Measurements from ENCODE around the gene PRMT1. TPM values are rescaled to one million over a fixed set of nuclear protein-coding genes. Genes with fewer than 3 reads are reported as not detected.

The PRMT1 gene
- total RNA-seq, 4 donors from 2014 or later: 117 to 156 (median 139) TPM

DNA sequence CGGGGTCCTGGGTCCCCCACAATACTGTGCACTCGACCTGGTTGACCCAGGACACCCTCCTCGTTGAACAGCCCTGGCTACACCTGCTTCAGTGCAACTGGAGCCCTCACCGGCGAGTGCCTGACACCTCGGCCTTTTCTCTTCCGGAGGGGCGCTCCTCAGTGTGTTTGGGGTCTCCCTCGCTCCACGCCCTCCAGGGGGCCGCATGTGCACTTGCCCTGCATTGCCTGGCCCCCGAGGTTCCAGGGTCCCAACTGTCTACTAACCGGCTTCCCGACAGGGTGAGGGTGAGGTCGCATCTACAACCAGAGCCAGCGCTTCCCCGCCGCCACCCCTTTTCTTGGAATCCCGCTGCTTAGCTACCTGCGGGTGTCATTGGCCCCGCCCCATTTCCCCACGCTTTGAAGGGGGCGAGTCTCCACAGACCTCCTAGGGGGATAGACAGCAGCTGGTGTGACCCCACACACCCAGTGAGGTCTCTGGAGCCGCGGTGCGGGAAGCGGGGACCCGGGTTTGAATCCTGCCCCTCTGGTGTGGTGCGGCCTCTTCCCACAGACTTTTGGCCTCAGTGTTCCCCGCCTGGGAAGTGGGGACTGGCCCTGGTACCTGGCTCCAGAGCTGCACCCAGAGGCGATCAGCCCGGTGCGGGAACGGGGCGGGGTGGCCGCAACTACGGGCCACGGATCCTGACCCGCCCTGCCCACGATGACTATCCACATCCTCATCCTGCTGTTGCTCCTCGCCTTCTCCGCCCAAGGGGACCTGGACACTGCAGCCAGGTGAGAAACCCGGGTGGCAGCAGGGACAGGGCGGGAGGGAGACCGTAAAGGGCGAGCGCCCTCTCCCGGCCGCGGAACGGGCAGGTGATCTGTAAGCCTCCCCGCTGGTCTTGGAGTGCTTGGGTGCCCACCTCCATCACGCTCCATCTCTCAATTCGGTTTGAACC lies 12.3 kb downstream of the PRMT1 start, which contains the start of gene ADM5:
TSS of gene ADM5 (plus strand) at position 462 of the 946 bp plus-strand sequence. CDS start at position 706, 244 bp downstream.
- peak within 1 kb of the TSS in 2 of 3 donors; percentile 16 to 17 for H3K27ac ChIP-seq
- peaks cover 4 to 17% of the 10 kb centered on the region in 2 donors for H3K4me1 ChIP-seq
- peaks cover 18 to 33% of the 10 kb centered on the region in 2 donors for H3K36me3 ChIP-seq
- WGBS, 2 donors: 44 to 76% methylated on average over 8 to 38 of the region's 54 CpGs
- no peaks in the 10 kb centered on the region for H3K27me3 ChIP-seq
- DNase-seq: peak; percentile 56 to 57
- H3K4me3 ChIP-seq (replicated peaks in 1 of 3): peak within 1 kb of the TSS in 1 of 3 donors; percentile 23
- TF ChIP-seq, protein P1, sequence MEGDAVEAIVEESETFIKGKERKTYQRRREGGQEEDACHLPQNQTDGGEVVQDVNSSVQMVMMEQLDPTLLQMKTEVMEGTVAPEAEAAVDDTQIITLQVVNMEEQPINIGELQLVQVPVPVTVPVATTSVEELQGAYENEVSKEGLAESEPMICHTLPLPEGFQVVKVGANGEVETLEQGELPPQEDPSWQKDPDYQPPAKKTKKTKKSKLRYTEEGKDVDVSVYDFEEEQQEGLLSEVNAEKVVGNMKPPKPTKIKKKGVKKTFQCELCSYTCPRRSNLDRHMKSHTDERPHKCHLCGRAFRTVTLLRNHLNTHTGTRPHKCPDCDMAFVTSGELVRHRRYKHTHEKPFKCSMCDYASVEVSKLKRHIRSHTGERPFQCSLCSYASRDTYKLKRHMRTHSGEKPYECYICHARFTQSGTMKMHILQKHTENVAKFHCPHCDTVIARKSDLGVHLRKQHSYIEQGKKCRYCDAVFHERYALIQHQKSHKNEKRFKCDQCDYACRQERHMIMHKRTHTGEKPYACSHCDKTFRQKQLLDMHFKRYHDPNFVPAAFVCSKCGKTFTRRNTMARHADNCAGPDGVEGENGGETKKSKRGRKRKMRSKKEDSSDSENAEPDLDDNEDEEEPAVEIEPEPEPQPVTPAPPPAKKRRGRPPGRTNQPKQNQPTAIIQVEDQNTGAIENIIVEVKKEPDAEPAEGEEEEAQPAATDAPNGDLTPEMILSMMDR (IDR thresholded peaks at IDR 0.05): peak in 5 of 6 experiments; percentile 21 to 54 (median 29)
- TF ChIP-seq POLR2A (IDR thresholded peaks at IDR 0.05): no peak
- H3K9me3 ChIP-seq: no peaks in the 10 kb centered on the region
- intact Hi-C loops (cut with DNase I): no loop called here

DNA sequence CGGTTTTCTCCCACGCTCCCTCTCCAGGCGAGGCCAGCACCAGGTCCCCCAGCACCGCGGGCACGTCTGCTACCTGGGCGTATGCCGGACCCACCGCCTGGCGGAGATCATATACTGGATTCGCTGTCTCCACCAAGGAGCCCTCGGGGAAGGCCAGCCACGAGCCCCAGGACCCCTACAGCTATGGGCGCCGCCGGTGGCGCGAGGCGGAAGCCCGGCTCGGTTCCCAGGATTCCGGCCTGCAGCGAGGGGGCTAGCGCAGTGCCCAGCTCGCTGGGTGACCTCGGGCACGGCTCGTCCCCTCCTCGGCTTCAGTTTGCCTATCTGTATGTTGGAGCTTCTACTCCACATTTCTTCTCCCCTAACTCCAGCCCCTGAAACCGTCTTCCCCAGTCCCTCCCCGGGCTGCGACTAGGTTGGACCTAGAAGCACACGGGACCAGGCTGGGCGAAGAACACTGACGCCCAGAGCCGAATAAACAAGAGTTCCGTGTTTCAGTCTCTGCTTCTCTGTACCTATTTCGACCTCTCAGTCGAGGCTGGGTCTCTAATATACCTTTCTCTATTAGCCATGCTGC lies 13.1 kb downstream of the PRMT1 start:
- Histone ChIP-seq H3K27me3 (no peaks in the 10 kb centered on the region), H3K36me3 (peaks cover 11 to 25% of the 10 kb centered on the region in 2 donors), H3K27ac (peak overlapping the region in 2 of 3 donors; percentile 16 to 17), H3K4me3 (replicated peaks in 1 of 3) (peak overlapping the region in 1 of 3 donors; percentile 23), H3K9me3 (no peaks in the 10 kb centered on the region), H3K4me1 (peaks cover 4 to 17% of the 10 kb centered on the region in 2 donors)
- DNase-seq: no peak
- 10 to 13% methylated on average over 16 to 27 of the region's 39 CpGs for WGBS, 2 donors
- TF ChIP-seq POLR2A (IDR thresholded peaks at IDR 0.05): no peak
- TF ChIP-seq, protein P1 (IDR thresholded peaks at IDR 0.05): no peak
- intact Hi-C loops (cut with DNase I): no loop called here

DNA sequence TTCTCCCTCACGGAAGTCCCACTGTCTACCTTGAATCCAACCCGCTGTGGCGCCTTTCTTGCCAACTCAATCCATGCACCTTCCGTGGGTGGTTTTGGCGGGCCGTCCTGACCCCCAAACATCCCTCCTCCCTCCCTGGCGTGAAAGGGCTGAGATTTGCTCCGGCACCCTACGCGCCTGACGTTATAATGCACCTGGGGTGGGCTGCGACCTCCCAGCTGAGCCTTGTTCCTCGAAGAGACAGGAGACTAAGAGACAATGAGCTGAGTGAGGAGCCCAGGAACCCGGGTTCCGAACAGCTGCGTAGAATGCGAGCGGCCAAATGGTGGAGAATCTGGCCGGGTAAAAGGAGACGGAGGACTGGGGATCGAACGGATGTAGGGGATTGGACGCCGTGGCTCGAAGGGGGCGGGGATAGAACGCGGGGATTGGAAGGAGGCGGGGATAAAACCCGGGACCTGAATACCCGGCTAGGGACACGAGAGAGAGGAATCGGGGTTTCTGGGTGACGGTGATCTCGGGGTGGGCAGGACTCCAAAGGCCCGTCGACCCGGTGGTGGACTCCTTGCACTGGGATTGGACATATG lies 13.7 kb downstream of the PRMT1 start, which contains the start of gene CPT1C:
TSS of gene CPT1C (plus strand) at position 461 of the 587 bp plus-strand sequence. CDS start 1,137 bp downstream, outside the sequence.
- intact Hi-C loops (cut with DNase I): no loop called here
- WGBS, 2 donors: 4% methylated on average over 37 to 38 of the region's 38 CpGs
- Histone ChIP-seq H3K4me3 (replicated peaks in 1 of 3) (peak within 1 kb of the TSS in 1 of 3 donors; percentile 23), H3K36me3 (peaks cover 7 to 19% of the 10 kb centered on the region in 2 donors), H3K9me3 (no peaks in the 10 kb centered on the region), H3K4me1 (peaks cover 4 to 17% of the 10 kb centered on the region in 2 donors), H3K27ac (peak within 1 kb of the TSS in 2 of 3 donors; percentile 16 to 17), H3K27me3 (no peaks in the 10 kb centered on the region)
- DNase-seq: peak; percentile 50 to 56
- TF ChIP-seq POLR2A (IDR thresholded peaks at IDR 0.05): peak in 1 of 2 donors; percentile 40
- TF ChIP-seq, protein P1 (IDR thresholded peaks at IDR 0.05): no peak

DNA sequence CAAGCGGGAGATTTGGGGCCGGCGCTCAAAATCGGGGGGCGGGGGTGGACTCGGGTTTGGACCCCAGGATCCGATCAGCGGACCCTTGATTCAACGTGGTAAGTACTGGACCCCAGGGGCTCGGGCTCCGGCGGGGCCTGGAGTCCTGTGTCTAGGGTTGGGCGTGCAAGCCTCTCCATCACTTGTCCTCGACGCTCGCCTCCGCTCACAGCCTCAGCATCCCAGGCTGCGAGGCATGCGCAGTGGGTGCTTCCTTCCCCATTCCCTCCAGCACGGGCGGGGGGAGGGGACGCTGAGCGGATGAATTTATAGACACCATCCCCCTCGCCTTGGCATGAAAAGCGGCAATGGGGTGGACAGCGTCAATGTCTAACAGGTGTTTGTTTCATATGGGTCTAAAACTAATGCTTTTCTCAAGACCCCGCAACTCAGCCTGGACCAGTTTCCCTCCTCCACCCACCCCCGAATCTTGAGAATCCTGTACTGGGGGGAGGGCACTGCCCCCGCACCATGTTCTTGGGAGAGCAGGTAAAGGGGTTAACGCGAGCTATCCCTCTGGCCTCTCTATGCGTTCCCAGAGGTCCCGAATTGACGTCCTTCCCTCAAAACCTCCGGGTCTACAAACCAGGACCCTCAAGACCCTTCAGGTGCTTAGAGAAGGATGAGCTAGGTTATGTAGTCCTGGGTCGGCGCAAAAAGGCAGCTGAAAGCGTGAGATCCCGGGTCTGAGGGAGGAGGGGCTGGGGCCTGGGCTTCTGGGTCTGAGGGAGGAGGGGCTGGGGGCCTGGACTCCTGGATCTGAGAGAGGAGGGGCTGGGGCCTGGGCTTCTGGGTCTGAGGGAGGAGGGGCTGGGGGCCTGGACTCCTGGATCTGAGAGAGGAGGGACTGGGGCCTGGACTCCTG lies 14.4 kb downstream of the PRMT1 start:
- WGBS, 2 donors: 15 to 17% methylated on average over 19 to 29 of the region's 39 CpGs
- H3K4me1 ChIP-seq: peaks cover 4 to 17% of the 10 kb centered on the region in 2 donors
- H3K27ac ChIP-seq: no peak overlapping the region
- intact Hi-C loops (cut with DNase I): no loop called here
- no peaks in the 10 kb centered on the region for H3K9me3 ChIP-seq
- DNase-seq: peak; percentile 26 to 35
- no peaks in the 10 kb centered on the region for H3K27me3 ChIP-seq
- no peak for TF ChIP-seq POLR2A (IDR thresholded peaks at IDR 0.05)
- TF ChIP-seq, protein P1 (IDR thresholded peaks at IDR 0.05): no peak
- peak overlapping the region in 1 of 3 donors; percentile 23 for H3K4me3 ChIP-seq (replicated peaks in 1 of 3)
- peaks cover 0 to 12% of the 10 kb centered on the region in 2 donors for H3K36me3 ChIP-seq
